CD4-positive, alpha-beta T cell treated with Interleukin-21 for 1 hour (primary cell): ENCODE measurements around the gene PRSS12.

Experiments used
- DNase-seq: peaks from one replicate; pipeline ENCODE4 v3.0.0-alpha.2; 2020

PRSS12 gene

DNA sequence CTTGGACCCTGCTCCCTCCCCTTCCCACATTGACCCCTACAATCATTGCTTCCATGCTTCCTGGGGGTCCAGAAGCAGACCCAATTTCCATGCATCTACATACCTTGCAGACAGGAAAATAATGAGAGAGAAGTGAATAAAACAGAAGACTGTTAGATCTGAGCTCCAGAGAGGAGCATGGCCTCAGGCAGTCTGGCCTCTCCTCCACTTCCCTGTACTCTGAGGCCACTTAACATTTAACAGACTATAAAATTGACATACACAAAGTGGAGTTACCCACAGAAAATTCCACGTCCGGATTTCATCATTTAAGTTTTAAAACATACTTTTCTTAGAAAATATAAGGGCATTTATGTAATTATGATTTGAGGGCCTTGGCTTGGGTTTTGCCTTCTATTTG is 2.1 kb upstream of the PRSS12 start:
- no peak for DNase-seq

DNA sequence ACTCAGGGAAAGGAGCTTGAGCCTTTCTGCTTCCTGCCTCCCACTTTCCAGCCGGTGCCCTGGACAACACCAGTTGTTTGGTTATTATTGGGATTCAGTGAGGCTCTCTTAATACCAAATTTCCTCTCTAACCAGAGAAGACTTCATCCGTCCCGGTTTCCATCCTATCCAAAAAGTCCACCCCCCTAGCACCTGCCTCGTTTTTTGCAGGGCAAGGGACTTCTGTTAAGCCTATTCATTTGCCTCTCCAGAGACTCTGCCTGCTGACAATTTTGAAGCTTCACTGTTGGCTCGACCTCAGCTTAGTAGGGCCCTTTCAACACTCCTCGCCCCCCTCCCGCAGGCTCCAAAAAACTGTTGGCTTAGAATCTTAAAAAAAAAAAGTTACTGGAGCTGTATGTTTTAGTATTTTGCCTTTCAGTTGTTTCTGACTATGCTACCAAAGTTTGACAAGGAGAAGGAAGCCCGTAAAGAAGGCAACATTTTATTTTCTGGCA is 779 bp upstream of the PRSS12 start:
- no peak for DNase-seq

DNA sequence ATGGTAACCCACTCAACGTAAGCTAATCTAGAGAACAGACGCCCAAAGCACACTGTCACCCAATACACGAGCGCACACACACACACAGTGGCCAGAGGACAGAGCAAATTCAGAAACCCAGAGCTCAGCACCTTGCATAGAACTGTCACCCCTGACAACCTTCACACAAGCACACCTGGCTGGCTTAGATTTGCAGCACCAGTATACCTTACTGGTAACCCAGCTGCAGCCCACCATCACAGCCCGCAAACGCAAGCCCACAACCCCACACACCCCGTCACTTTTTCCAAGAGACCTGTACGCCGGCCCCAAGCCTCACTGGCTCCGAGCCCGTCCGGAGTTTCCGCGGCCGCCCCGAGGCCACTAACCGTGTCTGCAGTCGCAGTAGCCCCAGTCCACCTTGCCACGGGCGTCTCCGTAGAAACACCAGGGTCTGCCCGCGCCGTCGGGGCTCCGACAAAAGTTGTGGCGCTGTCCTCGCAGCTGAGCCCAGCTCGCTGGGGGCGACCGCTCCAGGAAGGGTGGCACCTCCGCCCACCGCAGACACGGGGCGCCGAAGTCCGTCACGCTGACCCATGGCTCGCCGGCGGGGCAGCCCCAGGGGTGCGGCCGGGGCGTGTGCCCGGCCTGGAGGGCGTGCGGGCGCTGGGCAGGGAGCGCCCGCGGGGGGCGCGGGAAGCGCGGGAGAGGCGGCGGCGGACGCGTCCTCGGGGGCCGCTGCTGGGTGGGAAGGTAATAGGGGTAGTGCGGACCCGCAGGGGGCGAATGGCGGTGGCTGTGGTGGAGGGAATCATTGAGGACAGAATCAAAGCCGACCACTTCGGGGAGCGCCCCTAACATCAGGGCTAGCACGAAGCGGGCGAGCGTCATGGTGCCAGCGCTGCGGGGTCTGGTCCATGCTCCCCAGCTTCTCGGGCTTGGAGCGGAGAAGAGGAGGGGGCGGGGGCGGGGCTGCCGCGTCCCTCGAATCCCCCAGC is 664 bp downstream of the PRSS12 start:
- peak; percentile 13 for DNase-seq

DNA sequence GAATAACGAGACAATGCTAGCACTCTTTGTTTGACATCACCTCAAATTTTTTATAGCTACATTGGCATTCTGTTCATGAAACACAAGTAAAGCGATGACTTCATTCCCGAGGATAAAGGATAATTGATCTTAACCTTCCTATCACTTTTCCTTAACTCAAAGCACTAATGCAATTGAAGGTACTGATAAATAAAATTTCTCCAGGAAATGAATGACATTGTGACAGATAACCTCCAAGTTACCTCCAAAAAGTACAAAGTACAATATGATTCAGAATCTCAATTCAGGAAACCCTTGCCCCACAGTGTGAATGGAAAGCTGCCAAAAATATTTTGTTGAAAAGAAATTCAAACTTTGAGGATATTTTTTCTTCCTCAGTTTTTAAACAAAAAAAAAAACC is 1.8 kb downstream of the PRSS12 start:
- DNase-seq: no peak

DNA sequence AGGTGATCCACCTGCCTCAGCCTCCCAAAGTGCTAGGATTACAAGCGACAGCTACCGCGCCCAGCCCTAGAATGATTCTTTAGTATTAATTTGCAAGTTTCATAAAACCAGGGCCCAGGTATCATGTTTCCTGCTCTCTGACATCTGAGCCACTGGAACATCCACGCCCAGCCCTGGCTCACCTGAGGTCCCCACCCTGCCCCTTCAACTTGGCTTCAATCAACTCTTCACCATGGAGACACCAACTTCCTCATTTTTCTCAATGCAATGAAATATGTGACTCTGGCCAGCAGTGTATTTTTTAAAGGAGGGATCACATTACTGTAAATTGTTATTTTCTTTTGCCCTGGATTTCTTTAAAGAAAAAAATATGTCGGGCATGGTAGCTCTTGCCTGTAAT is 3.9 kb downstream of the PRSS12 start:
- DNase-seq: no peak

DNA sequence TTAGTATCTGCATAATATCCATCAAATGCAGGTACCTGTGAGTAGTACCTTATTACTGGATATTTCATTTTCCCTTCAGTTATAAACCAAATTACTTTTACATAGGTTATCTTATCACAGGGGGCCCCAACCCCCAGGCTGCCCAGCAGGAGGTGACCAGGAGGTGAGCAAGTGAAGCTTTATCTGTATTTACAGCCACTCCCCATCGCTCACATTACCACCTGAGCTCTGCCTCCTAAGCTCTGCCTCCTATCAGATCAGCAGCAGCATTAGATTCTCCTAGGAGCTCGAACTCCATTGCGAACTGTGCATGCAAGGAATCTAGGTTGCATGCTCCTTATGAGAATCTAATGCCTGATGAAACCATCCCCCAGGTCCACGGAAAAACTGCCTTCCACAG is 6.3 kb downstream of the PRSS12 start:
- no peak for DNase-seq

DNA sequence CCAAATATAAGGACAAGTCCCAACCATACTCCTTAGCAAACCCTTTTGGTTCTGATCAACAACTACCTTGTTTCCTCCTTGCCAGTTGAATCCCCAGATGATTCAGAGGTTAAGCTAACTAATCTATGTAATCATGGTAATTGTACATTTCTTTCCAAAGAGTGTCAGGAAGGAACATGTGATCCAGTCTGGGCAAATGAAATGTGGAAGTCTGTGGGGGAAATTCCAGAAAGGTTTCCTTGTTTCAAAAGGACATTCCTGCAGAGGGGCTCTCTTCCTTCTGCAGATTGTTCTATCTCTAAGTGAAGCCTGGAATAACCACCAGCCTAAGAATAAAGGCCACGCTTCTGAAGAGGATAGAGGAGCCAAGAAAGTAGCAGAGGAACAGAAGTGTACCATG is 7.0 kb downstream of the PRSS12 start:
- no peak for DNase-seq

DNA sequence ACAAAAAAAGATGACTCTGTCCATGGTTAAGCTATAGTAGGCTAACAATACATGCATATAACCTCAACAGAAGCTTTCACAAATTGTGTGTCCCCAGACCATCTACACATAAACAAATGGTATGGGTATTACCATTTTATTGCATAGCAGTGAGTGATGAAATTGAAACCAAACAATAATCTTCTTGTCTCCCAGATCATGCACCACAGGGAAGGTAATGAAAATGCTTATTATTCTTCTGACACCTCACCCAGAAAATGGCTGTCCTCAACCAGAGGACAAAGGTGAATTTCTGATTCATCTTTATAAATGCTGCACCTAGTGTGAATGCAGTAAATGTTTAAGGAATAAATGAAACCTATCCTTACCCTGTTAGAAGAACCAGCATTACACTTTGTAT is 8.0 kb downstream of the PRSS12 start:
- no peak for DNase-seq

DNA sequence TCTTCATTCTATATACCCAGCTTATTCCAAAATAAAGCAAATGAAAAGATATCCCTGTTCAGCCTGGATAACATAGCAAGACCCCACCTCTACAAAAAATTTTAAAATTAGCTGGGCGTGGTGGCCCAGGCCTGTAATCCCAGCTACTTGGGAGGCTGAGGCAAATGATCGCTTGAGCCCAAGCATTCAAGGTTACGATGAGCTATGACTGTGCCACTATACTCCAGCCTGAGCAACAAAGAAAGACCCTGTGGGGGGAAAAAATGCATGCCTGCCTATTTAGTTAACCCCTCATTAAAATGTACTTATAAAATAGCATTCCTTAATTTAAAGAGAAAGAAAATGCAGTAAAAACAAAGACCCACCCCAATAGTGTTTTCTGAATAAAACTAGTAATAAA is 9.3 kb downstream of the PRSS12 start:
- DNase-seq: no peak

DNA sequence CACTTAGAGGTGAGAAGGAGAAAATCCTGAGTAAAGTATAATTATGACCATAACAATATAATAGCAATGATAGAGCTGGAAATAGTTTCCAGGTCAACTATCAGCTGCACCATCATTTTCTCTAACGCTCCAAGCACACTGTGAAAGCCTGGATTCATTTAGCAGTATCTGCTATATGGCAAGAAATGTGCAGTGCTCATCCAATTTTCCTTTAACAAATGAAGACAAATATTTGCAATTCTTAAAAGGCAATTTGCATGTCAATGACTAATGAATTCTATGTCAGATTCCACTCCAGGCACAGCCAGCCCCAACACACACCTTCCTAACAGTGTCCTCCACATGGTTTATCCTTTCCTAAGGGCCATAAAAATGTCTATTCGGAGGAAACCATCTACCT is 12.7 kb downstream of the PRSS12 start:
- no peak for DNase-seq

DNA sequence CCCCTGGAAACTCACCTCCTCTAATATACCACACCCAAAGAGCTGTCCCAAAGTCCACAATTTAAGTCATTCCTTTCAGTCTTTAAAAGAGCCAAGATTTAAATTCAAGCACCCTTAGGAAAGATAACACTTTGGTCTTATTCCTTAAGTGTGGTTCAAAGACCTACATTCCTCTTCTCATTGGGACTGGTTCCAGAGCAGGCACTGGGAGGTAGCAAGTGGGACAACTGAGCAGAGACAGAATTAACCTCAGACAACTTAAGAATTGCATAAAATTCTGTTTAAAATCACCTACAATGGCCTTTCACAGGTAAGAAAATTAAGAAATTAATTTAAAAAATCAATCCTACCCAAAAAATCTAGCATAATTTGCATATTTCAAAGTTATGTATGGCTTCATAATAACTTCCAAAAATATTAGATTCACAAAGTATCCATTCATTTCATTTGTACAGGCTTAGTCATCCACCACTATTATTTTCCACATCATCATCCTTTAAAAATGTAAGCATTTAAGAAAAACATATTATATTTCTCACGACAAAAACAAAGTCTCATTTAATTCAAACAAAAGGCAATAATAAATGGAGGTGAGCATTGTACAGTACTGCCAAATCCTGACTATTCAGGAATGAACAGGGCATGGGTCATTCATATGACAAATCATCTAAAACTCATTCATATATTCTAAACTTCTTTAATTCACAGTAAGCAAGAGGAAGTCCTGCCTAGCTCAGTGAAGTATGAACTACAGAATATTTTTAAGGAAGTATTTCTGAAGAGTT is 13.6 kb downstream of the PRSS12 start:
- DNase-seq: no peak

DNA sequence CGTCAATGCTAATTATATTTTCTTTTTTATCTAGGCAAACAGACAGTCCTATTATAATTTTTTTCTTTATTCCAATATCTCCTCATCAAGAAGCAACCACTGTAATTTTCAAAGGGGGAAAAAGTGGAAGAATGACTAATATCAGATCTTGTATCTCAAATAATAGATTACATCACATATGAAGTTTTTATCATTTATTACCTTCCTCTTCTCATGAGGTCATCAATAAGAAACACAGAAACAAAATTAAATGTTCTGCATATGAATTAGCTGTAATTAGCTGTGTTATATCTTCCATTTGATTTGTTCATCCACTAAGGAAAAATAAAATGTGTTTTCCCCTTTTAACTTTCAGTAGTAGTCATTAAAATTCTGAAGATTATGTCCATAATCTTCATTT is 14.3 kb downstream of the PRSS12 start:
- DNase-seq: no peak

DNA sequence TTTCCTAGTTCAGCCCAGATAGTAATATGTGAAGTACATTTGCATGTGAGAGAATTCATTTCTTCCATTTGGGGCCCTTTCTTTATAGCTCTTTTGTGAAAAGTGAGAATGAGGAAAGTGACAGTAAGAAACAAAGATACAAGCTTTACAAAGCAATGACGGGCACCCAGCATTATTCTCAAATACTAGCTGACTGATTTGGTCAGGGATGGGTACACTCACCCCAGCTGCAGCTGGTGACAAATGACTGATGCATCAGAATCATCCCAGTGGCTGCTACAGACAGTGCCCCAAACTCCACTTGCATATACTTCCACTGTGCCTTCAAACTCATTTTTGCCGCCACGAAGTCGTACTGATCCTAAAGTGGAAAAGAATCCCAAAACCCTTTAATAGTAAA is 14.8 kb downstream of the PRSS12 start:
- DNase-seq: no peak

DNA sequence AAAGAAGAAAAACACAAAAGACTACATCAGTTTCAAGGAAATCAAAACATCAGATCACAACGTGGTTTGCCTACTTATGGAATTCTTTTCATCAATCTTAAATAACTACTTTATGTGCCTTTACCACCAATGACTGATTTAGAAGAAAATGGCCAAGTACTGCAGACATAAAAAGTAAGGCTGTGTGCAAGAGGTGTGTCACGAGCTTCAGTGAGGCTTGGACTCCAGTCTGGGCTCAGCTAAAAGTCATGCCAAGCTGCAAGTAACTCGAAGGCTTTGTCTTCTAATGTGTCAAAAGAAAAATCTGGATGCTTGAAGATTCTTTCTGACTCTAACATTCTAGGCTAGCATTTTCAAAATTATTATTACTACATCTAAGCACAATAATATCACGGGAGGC is 17.0 kb downstream of the PRSS12 start:
- DNase-seq: no peak

DNA sequence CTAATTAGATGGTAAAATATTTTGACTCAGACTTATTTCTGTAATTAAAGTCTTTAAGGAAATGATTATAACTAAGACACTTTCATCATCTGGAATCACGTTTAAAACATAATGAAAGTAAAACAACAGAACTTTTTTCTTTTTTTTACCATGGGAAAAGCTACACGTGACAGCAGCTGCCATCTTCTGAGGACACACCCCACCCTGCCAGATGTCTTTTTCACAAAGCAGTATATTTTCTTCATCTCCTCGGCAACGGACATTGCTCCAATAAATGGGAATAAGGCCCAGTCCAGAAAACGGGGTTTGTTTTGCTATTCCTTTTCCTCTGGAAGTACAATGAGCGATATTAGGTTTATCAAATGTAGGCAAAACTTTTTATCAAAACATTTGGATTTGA is 17.5 kb downstream of the PRSS12 start:
- DNase-seq: no peak

DNA sequence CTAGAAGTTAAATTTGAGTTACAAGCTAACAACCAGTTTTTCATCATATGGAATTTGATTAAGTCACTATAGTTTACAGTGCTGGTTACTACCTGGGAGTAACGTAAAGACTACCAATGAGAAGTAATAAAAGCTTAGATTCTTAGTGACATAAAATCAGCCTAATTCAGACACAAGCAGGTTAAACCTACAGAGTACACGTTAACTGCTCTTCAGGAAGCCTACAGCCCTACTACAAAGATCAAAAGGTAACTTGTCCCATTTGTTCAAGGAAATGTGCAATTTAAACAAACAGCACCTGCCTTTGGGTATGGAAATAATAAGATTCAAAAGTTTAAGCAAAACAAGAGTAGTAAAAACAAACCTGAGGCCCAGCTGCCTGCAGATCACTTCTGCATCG is 21.5 kb downstream of the PRSS12 start:
- no peak for DNase-seq

DNA sequence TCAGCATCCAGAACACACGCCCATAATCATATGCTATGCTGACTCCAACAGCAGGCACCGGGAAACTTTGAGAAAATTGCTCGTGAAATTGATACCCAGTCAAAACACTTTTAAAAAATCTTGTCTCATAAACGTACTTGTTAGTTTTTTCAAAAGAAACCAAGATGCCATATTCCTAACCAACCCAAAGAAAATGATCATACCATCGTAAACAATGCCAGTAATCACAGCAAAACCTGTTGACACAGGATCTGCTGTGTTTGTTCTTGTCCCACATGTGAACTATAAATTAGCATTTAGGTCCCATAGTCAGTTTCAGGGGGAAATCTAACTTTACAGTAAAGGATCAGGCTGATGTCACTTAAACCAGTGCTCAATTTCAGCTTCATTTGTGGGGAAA is 23.0 kb downstream of the PRSS12 start:
- no peak for DNase-seq

DNA sequence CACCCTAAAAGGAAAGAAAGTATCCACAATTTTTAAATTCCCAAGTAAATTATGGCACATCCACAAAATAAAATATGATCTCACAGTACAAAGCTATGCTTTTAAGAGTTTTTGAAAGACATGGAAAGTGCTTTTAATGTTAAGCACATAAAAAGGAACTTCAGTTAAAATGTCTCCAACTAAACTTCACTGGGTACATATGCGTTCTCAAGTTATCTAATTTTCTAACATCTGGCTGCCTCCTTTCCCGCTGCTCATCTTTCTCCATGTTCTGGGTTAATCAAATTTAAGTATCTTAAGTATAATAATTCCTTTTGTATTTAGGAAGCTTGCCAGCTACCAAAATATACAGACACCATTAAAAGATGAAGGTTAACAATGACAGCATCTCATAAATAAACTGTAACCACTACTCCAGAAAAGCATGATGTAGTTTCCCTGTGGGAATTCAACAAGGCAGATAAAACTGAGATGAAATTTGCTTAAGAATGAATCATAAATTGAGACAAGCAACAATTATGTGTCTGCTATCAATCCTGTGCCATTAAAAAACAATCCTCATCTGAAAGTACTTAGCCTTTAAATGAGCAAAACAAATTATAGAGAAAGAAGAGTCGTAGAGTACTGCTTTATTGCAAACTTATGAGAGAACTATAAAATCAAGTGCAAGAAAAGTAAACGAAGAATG is 25.1 kb downstream of the PRSS12 start:
- no peak for DNase-seq

DNA sequence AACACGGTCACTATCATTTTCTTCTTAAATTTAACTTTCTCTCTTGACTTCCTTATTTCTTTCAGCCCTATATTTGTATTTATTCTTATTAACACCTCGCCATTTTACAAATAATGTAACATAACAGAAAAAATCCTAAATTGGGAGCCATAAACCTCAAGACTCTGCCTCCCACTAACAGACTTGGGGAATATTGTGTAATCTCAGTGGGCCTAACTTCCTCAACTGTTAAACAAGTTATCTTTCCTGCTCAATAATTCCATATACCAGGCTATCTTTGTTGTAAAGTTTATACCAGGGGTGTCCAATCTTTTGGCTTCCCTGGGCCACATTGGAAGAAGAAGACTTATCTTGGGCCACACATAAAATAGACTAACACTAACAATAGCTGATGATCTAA is 26.2 kb downstream of the PRSS12 start:
- DNase-seq: no peak

DNA sequence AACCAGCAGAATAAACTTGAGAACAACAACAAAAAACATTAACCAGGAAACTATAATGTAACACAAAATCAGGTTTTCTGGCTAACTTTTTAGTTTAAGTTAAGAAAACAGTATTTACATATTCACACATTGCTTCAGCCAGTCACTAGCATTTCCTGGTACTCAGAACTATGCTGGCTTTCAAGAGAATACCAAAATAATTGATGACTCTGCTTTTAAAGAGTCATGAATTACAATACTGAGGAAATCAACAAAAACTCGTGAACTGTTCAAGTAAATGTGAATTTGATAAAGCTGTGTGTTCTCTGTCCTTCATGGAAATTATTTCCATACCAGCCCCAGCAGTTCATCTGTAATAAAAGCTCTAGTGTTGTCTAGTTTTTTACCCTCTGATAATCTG is 27.4 kb downstream of the PRSS12 start:
- DNase-seq: no peak

DNA sequence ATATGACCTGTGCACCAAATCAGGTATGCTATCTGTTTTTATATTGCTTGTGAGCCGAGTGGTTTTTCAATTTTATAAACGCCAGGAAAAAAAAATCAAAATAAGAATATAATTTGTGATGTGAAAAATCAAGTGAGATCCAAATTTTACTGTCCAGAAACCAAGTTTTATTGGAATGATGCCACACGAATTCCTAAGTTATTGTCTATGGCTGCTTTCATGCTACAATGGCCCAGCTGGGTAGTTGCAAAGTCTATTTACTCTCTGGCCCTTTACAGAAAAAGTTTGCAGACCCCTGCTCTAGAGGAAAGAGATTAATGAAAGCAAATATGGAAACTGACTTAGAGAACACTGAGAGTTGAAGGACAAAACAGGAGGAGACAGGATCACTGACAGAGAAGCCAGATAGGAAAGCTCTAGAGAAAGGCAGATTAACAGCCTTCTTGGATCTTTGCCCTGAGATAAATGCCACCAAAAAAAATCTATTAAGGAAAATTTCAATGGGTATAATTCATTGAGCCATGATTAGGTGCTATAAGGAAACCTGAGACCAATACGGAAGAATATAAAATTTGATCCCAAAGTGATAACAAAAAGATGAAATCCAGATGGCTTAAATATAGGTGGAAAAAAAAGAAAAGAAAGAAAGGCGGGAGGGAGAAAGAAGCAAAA is 29.8 kb downstream of the PRSS12 start:
- DNase-seq: no peak

DNA sequence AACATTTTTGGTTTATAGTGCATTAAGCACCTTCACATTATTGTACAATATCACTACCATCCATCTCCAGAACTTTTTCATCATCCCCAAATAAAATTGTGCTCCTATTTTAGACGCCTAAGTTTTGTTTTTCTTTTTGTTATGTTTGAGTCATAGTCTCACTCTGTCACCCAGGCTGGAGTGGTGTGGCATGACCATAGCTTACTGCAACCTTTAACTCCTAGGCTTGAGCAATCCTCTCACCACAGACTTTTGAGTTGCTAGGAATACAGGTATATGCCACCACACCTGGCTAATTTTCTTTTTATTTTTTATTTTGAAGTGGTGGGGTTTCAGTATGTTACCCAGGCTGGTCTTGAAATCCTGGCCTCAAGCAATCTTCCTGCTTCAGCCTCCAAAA is 33.9 kb downstream of the PRSS12 start:
- DNase-seq: no peak

DNA sequence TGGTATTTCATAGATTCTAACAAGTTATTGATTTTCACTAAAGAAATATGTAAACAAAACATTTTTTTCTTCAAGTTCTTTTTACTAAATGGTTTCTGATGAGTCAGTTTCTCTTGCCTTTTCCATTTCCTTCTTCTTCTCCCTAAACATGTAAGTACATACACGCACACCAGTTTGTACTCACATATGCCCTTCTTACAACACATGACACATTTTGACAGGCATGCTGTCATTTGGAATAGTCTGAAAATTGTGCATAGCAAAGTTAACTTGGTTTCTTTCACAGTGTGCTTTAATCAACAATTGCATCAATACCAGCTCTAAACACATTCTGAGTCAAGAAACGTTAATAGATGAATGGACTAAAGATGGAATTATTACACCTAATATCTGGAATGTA is 35.1 kb downstream of the PRSS12 start:
- DNase-seq: no peak
